GM13976 (cell line): Measurements from ENCODE around the gene NUDT3.
A peak's percentile ranks its signal among the peaks of the same experiment; 100 is the strongest.
"Not testable (repeated sequence)": the region's sequence is repeated elsewhere in the genome, so short reads cannot be mapped to it uniquely, and the experiment has no call there.

Experiments
- DNase-seq: peaks from one replicate; pipeline ENCODE4 v3.0.0; 2012; ENCODE audit warnings: low spot score
- CTCF ChIP-seq: IDR thresholded peaks from 2 replicates; pipeline ENCODE4 v1.5.1; 2012; ENCODE audit warnings: borderline replicate concordance, mild to moderate bottlenecking; ENCODE audit not compliant: insufficient read depth; ENCODE audit errors: extremely low read depth, missing control alignments, control extremely low read depth
- in situ Hi-C: fragments of 300-500 bp; cut with MboI; formaldehyde crosslinking; loops from one replicate; pipeline ENCODE4 v1.12.0; 2022; ENCODE audit warnings: low sequenced_read_pairs, mixed read lengths, inconsistent platforms; ENCODE audit not compliant: unreplicated experiment

The NUDT3 gene

GRCh38 chr6:34416877-34417371 is 24.5 kb upstream of the NUDT3 start:
- no peak for DNase-seq
- in situ Hi-C loops = loop anchor here (10.0 kb wide), 2 partner anchors 172 to 232 kb away; partner anchors contain the start of gene SMIM29

DNA sequence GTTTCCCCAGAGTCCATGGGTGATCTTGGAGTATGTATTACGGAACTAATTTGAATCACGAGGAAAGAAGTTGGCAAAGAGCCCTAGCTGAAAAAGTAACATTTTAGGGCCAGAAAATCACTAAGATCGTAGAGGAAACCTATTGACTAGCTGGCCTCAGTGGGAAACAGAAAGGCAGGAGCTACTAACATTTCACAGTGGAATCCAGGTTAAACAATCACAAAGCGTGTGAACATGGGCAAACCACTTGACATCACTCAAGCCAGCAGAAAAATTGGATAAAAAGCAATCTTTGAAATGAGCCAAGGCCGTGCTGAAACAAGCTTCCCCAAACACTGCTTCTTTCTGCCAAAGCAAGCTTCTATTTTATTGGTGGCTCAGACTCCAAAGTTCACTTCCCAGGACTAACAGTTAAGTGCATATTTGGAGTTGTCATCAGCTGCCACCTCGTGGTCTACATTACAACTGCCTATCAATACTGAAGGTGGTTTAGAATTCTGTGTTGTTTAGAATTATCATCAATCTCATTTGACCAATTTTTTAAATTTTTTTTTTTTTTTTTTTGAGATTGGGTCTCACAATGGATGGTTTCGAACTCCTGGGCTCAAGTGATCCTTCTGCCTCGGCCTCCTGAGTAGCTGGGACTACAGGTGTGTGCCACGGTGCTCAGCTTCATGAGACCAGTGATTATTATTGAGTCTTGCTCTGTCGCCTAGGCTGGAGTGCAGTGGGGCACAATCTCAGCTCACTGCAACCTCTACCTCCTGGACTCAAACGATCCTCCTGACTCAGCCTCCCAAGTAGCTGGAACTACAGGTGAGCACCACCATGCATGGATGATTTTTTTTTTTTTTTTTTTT is 22.8 kb upstream of the NUDT3 start:
- peak; percentile 58 for DNase-seq
- in situ Hi-C loops = loop anchor here (10.0 kb wide), 2 partner anchors 170 to 230 kb away; partner anchors contain the start of gene SMIM29
- TF ChIP-seq CTCF = no peak

More at GRCh38 chr6:34416877-34417371, 24.5 kb upstream of the NUDT3 start:
- TF ChIP-seq CTCF = no peak

DNA sequence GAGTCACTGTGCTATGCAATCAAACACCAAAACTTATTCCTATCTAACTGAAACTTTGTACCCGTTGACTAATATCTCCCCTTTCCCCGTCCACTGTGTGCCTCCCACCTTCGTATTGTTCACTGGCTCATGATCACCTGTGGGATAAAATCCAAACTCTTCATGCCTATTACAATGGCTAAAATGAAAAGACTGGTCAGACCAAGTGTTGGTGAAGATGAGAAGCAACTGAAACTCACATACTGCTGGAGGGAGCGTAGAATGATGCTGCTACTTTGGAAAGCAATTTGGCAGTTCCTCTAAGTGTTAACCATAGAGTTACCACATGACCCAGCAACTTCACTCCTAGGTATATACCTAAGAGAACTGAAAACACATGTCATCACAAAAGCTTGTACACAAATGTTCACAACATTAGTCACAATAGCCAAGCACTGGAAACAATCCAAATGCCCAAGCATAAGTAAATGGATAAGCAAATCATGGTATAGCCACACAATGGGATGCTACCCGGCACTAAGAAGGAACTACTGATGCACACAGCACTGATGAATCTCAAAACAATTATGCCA is 20.3 kb upstream of the NUDT3 start:
- no peak for DNase-seq
- TF ChIP-seq CTCF = no peak
- in situ Hi-C loops = loop anchor here (10.0 kb wide), 2 partner anchors 168 to 228 kb away; partner anchors contain the start of gene SMIM29

GRCh38 chr6:34412016-34412415 is 19.5 kb upstream of the NUDT3 start:
- in situ Hi-C loops = loop anchor here (10.0 kb wide), 2 partner anchors 167 to 227 kb away; partner anchors contain the start of gene SMIM29
- no peak for DNase-seq
- no peak for TF ChIP-seq CTCF

GRCh38 chr6:34407915-34408314 is 15.4 kb upstream of the NUDT3 start:
- in situ Hi-C loops = not testable (repeated sequence)

GRCh38 chr6:34396518-34396917 is 4.0 kb upstream of the NUDT3 start:
- no peak for DNase-seq
- TF ChIP-seq CTCF = no peak
- in situ Hi-C loops = no loop called here

More at GRCh38 chr6:34407915-34408314, 15.4 kb upstream of the NUDT3 start:
- DNase-seq = not testable (repeated sequence)

DNA sequence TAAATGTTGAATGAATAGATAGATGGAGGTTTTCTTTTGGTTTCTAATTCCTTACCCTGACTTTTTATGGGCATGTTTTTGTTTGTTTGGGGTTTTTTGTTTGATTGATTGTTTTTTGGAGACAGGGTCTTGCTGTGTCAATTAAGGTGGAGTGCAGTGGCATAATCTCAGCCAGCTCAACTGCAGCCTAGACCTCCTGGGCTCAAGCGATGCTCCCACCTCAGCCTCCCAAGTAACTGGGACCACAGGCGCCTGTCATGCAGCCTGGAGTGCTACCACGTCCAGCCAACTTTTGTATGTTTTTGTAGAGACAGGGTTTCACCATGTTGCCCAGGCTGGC is 1.5 kb upstream of the NUDT3 start:
- no peak for TF ChIP-seq CTCF
- no peak for DNase-seq
- in situ Hi-C loops = no loop called here
